Endothelial cell (in vitro differentiated cells): Measurements from ENCODE around the gene TNIP3. TPM values are rescaled to one million over a fixed set of nuclear protein-coding genes. Genes with fewer than 3 reads are reported as not detected.

Experiments
- DNase-seq: peaks from one replicate; pipeline ENCODE4 v3.0.0; 2021; ENCODE audit warnings: low spot score
- H3K27ac Mint-ChIP-seq: one replicate; pipeline ENCODE4 v1.8.0; 2021; ENCODE audit warnings: mixed read lengths, inconsistent platforms; ENCODE audit not compliant: unreplicated experiment
- H3K27me3 Mint-ChIP-seq: one replicate; pipeline ENCODE4 v1.8.0; 2021; ENCODE audit warnings: mild to moderate bottlenecking, moderate library complexity, mixed read lengths, inconsistent platforms; ENCODE audit not compliant: unreplicated experiment
- H3K36me3 Mint-ChIP-seq: one replicate; pipeline ENCODE4 v1.8.0; 2021; ENCODE audit warnings: mild to moderate bottlenecking, low read depth, mixed read lengths, inconsistent platforms; ENCODE audit not compliant: unreplicated experiment
- H3K4me1 Mint-ChIP-seq: one replicate; pipeline ENCODE4 v1.8.0; 2021; ENCODE audit warnings: mild to moderate bottlenecking, mixed read lengths, inconsistent platforms; ENCODE audit not compliant: unreplicated experiment
- H3K4me3 Mint-ChIP-seq: one replicate; pipeline ENCODE4 v1.8.0; 2021; ENCODE audit warnings: mild to moderate bottlenecking, mixed read lengths, inconsistent platforms; ENCODE audit not compliant: unreplicated experiment
- H3K9me3 Mint-ChIP-seq: one replicate; pipeline ENCODE4 v1.8.0; 2021; ENCODE audit warnings: mixed read lengths, inconsistent platforms; ENCODE audit not compliant: unreplicated experiment
- CTCF ChIP-seq: fragments of 200-600 bp; sonication (generic); IDR thresholded peaks from one replicate; pipeline ENCODE4 v1.5.0; 2021; ENCODE audit warnings: antibody characterized with exemption; ENCODE audit not compliant: unreplicated experiment
- total RNA-seq: library from RNA; stranded (reverse); fragmentation: NEBNext Ultra II Directional; extraction: Animal tissue kit (Norgen Biotek cat#: 25700); gene quantifications from one replicate; pipeline ENCODE4 v1.2.1, GENCODE V29; 2021; ENCODE audit not compliant: unreplicated experiment

Gene TNIP3
- total RNA-seq, 1 donor from 2014 or later: 4.0 TPM

GRCh38 chr4:121146530-121146929, 17.6 kb downstream of the TNIP3 start:
- Mint-ChIP-seq H3K4me1 (no peaks in the 10 kb centered on the region), H3K4me3 (no peak overlapping the region), H3K27ac (no peak overlapping the region), H3K9me3 (no peaks in the 10 kb centered on the region), H3K36me3 (no peaks in the 10 kb centered on the region), H3K27me3 (no peaks in the 10 kb centered on the region)
- no peak for DNase-seq
- no peak for TF ChIP-seq CTCF

- H3K4me1 Mint-ChIP-seq: no peaks in the 10 kb centered on the region
- no peaks in the 10 kb centered on the region for H3K36me3 Mint-ChIP-seq
- H3K4me3 Mint-ChIP-seq: no peak overlapping the region
- no peak for DNase-seq
- no peaks in the 10 kb centered on the region for H3K27me3 Mint-ChIP-seq
- no peak for TF ChIP-seq CTCF
- H3K27ac Mint-ChIP-seq: no peak overlapping the region
- H3K9me3 Mint-ChIP-seq: no peaks in the 10 kb centered on the region
Observed at GRCh38 chr4:121145430-121145829, 18.7 kb downstream of the TNIP3 start.

- H3K27me3 Mint-ChIP-seq: no peaks in the 10 kb centered on the region
- TF ChIP-seq CTCF: no peak
- no peak for DNase-seq
- no peaks in the 10 kb centered on the region for H3K4me1 Mint-ChIP-seq
- H3K9me3 Mint-ChIP-seq: no peaks in the 10 kb centered on the region
- H3K27ac Mint-ChIP-seq: no peak overlapping the region
- no peaks in the 10 kb centered on the region for H3K36me3 Mint-ChIP-seq
- no peak overlapping the region for H3K4me3 Mint-ChIP-seq
Observed at GRCh38 chr4:121144021-121144420, 20.1 kb downstream of the TNIP3 start.

- Mint-ChIP-seq H3K27me3 (no peaks in the 10 kb centered on the region), H3K4me3 (no peak overlapping the region), H3K9me3 (no peaks in the 10 kb centered on the region), H3K27ac (no peak overlapping the region), H3K36me3 (no peaks in the 10 kb centered on the region), H3K4me1 (no peaks in the 10 kb centered on the region)
- no peak for TF ChIP-seq CTCF
- no peak for DNase-seq
Observed at GRCh38 chr4:121143131-121143530, 21.0 kb downstream of the TNIP3 start.

- no peaks in the 10 kb centered on the region for H3K36me3 Mint-ChIP-seq
- TF ChIP-seq CTCF: no peak
- H3K9me3 Mint-ChIP-seq: no peaks in the 10 kb centered on the region
- H3K4me3 Mint-ChIP-seq: no peak overlapping the region
- DNase-seq: no peak
- H3K4me1 Mint-ChIP-seq: no peaks in the 10 kb centered on the region
- no peaks in the 10 kb centered on the region for H3K27me3 Mint-ChIP-seq
- H3K27ac Mint-ChIP-seq: no peak overlapping the region
Observed at GRCh38 chr4:121140716-121141460, 23.2 kb downstream of the TNIP3 start.
